Lower leg skin (tissue), 3 donors: ENCODE results near the gene ZNF468.

Experiments used
- CTCF ChIP-seq, 3 donors: fragments of 450-650 bp; IDR thresholded peaks; one replicate each; pipeline ENCODE4 v1.5.1; 2016; ENCODE audit warnings: antibody characterized with exemption in 3 of 3, mild to moderate bottlenecking in 3 of 3, moderate library complexity in 2 of 3
- POLR2A ChIP-seq, 2 donors: fragments of 450-650 bp; IDR thresholded peaks; one replicate each; pipeline ENCODE4 v1.6.1; 2016 to 2017; ENCODE audit warnings: antibody characterized with exemption in 2 of 2, mild to moderate bottlenecking in 1 of 2, moderate library complexity in 1 of 2

- TF ChIP-seq CTCF (IDR thresholded peaks at IDR 0.05) (no peak), POLR2A (IDR thresholded peaks at IDR 0.05) (no peak)
Measured at GRCh38 chr19:52823676-52824075, 33.7 kb downstream of the ZNF468 start.
